ENCODE data around the gene DNAJC3. TPM values are rescaled to one million over a fixed set of nuclear protein-coding genes. Genes with fewer than 3 reads are reported as not detected.

DNAJC3 gene
- total and polyA plus RNA-seq, 2 donors from 2014 or later = 20.1 to 65.9 TPM

DNA sequence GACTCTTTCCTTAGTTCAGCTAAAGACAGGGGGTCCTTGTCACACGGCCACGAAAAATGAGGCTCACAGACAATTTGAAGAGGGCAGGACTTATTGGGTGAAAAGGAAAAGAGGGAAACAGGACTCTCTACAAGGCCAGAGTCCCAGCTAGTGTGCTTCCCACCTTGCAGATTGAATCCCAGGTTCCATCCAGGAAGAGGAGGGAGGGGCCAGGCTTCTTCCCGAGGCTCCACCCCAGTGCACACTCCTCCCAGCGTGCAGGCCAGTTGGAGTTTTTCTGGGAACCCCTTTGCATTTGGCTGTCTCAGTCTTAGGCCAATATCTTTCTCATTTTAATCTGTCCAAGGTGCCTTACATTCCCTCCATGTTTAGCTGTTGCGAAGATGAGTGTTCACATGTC lies 106.8 kb downstream of the DNAJC3 start:
- H3K4me3 ChIP-seq (ENCODE audit: low read length in 3 of 3) = no peak overlapping the region
- no peak for TF ChIP-seq CTCF (IDR thresholded peaks at IDR 0.05; ENCODE audit: borderline replicate concordance, extremely low read depth, insufficient read depth)
- no peak overlapping the region for H3K9ac ChIP-seq (ENCODE audit: low read length in 3 of 3)
- H3K9me3 ChIP-seq (ENCODE audit: control insufficient read depth in 2 of 3, insufficient read depth in 1 of 3, low read length in 3 of 3) = no peaks in the 10 kb centered on the region
- no peaks in the 10 kb centered on the region for H3K4me1 ChIP-seq (ENCODE audit: control insufficient read depth in 2 of 3, insufficient read depth in 2 of 3, low read depth in 1 of 3, low read length in 3 of 3)
- H3K36me3 ChIP-seq (ENCODE audit: control insufficient read depth in 2 of 3, insufficient read depth in 3 of 3, low read length in 3 of 3) = peaks cover 0 to 5% (median 0%) of the 10 kb centered on the region in 3 donors
- intact Hi-C loops (cut with DNase I) = no loop called here
- no peak for FAIRE-seq
- no peaks in the 10 kb centered on the region for H3K27me3 ChIP-seq (ENCODE audit: control insufficient read depth, insufficient read depth, low read length)
- no peak for DNase-seq
- no peak overlapping the region for H3K27ac ChIP-seq (ENCODE audit: low read depth in 2 of 2, low read length in 2 of 2)

DNA sequence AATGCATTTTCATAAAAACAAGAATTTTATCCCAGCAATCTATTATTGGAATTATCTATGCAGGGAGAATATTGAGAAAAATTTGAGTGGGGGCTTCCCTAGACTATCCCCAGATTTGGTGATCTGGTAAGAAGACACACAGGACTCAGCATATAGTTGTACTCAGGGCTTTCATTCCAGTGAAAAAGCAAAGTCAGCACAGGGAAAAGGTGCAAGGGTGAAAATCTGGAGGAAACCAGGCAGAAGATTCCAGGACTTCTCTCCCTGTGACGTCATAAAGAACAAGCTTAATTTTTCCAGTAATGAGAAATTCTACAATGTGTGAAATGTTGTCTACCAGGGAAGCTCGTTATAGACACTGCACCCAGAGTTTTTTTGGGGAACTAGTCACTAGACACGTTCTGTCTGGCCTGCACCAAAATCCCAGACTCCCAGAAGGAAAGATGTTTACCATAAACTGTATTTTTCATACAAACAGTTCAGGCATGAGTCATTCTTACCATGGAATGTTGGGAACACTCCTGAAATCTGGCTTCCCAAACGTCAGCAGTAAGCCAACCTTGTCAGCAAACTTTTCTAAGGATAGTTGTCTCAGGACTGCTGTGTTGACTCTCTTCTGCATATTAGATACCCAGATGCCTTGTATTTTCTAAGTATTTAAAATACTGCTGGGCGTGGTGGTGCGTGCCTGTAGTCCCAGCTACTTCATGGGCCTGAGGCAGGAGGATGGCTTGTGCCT lies 107.4 kb downstream of the DNAJC3 start:
- Histone ChIP-seq H3K27me3 (ENCODE audit: control insufficient read depth, insufficient read depth, low read length) (no peaks in the 10 kb centered on the region), H3K9me3 (ENCODE audit: control insufficient read depth in 2 of 3, insufficient read depth in 1 of 3, low read length in 3 of 3) (peaks cover 0 to 2% (median 0%) of the 10 kb centered on the region in 3 donors), H3K4me3 (ENCODE audit: low read length in 3 of 3) (no peak overlapping the region), H3K4me1 (ENCODE audit: control insufficient read depth in 2 of 3, insufficient read depth in 2 of 3, low read depth in 1 of 3, low read length in 3 of 3) (no peaks in the 10 kb centered on the region), H3K27ac (ENCODE audit: low read depth in 2 of 2, low read length in 2 of 2) (no peak overlapping the region), H3K36me3 (ENCODE audit: control insufficient read depth in 2 of 3, insufficient read depth in 3 of 3, low read length in 3 of 3) (peaks cover 0 to 5% (median 0%) of the 10 kb centered on the region in 3 donors), H3K9ac (ENCODE audit: low read length in 3 of 3) (no peak overlapping the region)
- no peak for DNase-seq
- no peak for FAIRE-seq
- no peak for TF ChIP-seq CTCF (IDR thresholded peaks at IDR 0.05; ENCODE audit: borderline replicate concordance, extremely low read depth, insufficient read depth)
- intact Hi-C loops (cut with DNase I) = no loop called here

DNA sequence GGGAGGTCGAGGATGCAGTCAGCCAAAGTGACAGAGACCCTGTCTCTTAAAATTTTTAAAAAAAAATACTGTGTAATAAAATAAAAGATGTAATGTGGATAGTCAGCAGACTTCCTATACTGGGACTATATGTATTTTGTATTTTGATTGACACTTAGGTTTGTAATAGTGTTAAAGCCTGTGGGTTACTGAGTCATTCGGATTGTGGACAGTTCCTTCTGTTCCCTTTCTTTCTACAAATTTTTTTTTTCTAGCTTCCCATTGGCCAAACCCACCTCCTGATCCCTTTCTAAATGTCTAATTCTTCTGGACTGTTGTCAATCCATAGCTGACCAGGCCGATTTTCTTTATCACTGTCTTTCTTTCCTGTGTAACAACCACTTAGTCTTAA lies 108.0 kb downstream of the DNAJC3 start:
- no peak overlapping the region for H3K27ac ChIP-seq (ENCODE audit: low read depth in 2 of 2, low read length in 2 of 2)

More for the DNA sequence above, 108.0 kb downstream of the DNAJC3 start:
- TF ChIP-seq CTCF (IDR thresholded peaks at IDR 0.05; ENCODE audit: borderline replicate concordance, extremely low read depth, insufficient read depth) = no peak
- FAIRE-seq = no peak
- Histone ChIP-seq H3K4me3 (ENCODE audit: low read length in 3 of 3) (no peak overlapping the region), H3K27me3 (ENCODE audit: control insufficient read depth, insufficient read depth, low read length) (no peaks in the 10 kb centered on the region), H3K4me1 (ENCODE audit: control insufficient read depth in 2 of 3, insufficient read depth in 2 of 3, low read depth in 1 of 3, low read length in 3 of 3) (no peaks in the 10 kb centered on the region), H3K36me3 (ENCODE audit: control insufficient read depth in 2 of 3, insufficient read depth in 3 of 3, low read length in 3 of 3) (peaks cover 0 to 5% (median 0%) of the 10 kb centered on the region in 3 donors), H3K9me3 (ENCODE audit: control insufficient read depth in 2 of 3, insufficient read depth in 1 of 3, low read length in 3 of 3) (peaks cover 0 to 4% (median 0%) of the 10 kb centered on the region in 3 donors), H3K9ac (ENCODE audit: low read length in 3 of 3) (no peak overlapping the region)
- intact Hi-C loops (cut with DNase I) = no loop called here
- DNase-seq = no peak

Data from kidney (tissue), 14 donors.